Bronchial epithelial cell (primary cell): ENCODE data around the gene CKB. TPM values are rescaled to one million over a fixed set of nuclear protein-coding genes. Genes with fewer than 3 reads are reported as not detected.

Experiments used
- DNase-seq: peaks from one replicate; pipeline ENCODE4 v3.0.0-alpha.2; 2010; ENCODE audit warnings: low read depth
- FAIRE-seq: peaks from 2 replicates; lab custom pipeline; 2011; peaks lifted over from hg19 to GRCh38; lab: Jason Lieb, UNC
- H3K27me3 ChIP-seq: 2 replicates; pipeline ENCODE4 v1.5.1; 2011; ENCODE audit warnings: low read length; ENCODE audit not compliant: control insufficient read depth, insufficient read depth
- H3K36me3 ChIP-seq: 2 replicates; pipeline ENCODE4 v1.5.1; 2011; ENCODE audit warnings: low read length; ENCODE audit not compliant: control insufficient read depth, insufficient read depth
- H3K4me3 ChIP-seq: 2 replicates; pipeline ENCODE4 v1.5.1; 2011; ENCODE audit warnings: mild to moderate bottlenecking, low read depth, low read length, control low read depth
- CTCF ChIP-seq: IDR thresholded peaks from 2 replicates; pipeline ENCODE4 v1.5.1; 2011; ENCODE audit warnings: mild to moderate bottlenecking, moderate library complexity, low read length, control low read depth, inconsistent platforms; ENCODE audit not compliant: insufficient read depth, severe bottlenecking
- total RNA-seq: library from RNA; depleted of rRNA; stranded (reverse); fragments of >200 nt; gene quantifications from 2 replicates; pipeline ENCODE4 v1.2.1, GENCODE V29; 2014

The CKB gene
- total RNA-seq, 1 donor from 2014 or later = 31.3 TPM

- DNase-seq = no peak
- no peak for FAIRE-seq
Measured at GRCh38 chr14:103510724-103511693, 11.6 kb downstream of the CKB start.

DNA sequence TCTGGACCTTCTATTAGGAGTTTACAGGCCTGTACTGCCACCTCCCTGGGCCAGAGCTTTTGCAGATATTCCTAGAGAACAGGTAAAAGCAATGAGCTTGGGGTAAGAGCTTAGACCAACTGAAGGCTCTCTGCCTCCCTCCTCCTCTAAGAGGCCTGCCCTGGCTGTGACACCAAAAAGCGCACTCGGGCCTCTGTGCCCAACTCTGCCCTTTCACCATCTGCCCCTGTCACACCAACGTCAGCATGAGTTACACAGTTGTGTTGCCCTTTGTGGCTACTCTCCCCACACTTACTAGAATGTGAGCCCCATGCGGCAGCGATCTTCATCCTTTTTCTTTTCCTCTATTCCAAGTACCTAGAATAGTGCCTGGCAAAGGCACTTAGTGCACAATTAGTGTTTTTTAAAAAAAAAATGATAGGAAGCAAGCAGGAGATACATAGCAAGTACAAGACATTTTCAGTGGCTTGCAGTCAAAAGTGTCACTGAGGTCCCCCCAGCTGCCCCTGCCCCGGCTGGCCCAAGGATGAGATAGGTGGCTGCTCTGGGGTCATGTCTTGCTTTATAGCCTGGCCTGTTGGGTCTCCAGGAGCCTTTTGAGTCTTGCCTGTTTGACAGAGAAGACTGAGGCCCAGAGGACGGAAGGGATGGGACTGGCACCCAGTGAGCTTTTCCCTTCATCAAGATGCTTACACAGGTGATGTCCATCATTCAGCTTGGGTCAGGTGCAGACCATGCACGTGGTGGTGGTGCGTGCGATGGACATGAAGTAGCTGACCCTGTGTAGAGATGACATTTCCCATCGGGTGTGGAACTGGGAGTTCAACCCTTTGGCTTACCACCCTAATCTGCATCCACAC lies 12.5 kb downstream of the CKB start:
- no peaks in the 10 kb centered on the region for H3K27me3 ChIP-seq
- H3K4me3 ChIP-seq = no peak overlapping the region
- FAIRE-seq (no peak), DNase-seq (no peak)
- TF ChIP-seq CTCF = no peak
- peaks cover 6% of the 10 kb centered on the region for H3K36me3 ChIP-seq

More at GRCh38 chr14:103510724-103511693, 11.6 kb downstream of the CKB start:
- Histone ChIP-seq H3K36me3 (peaks cover 5% of the 10 kb centered on the region), H3K4me3 (no peak overlapping the region), H3K27me3 (no peaks in the 10 kb centered on the region)
- no peak for TF ChIP-seq CTCF

- no peak overlapping the region for H3K4me3 ChIP-seq
- DNase-seq (no peak), FAIRE-seq (peak; percentile 84)
- H3K36me3 ChIP-seq = peaks cover 12% of the 10 kb centered on the region
- TF ChIP-seq CTCF = no peak
- H3K27me3 ChIP-seq = no peaks in the 10 kb centered on the region
Measured at GRCh38 chr14:103508521-103509329, 13.9 kb downstream of the CKB start.

- Histone ChIP-seq H3K27me3 (no peaks in the 10 kb centered on the region), H3K36me3 (peaks cover 17% of the 10 kb centered on the region), H3K4me3 (no peak overlapping the region)
- DNase-seq (no peak), FAIRE-seq (no peak)
- no peak for TF ChIP-seq CTCF
Measured at GRCh38 chr14:103507751-103508150, 14.9 kb downstream of the CKB start.

DNA sequence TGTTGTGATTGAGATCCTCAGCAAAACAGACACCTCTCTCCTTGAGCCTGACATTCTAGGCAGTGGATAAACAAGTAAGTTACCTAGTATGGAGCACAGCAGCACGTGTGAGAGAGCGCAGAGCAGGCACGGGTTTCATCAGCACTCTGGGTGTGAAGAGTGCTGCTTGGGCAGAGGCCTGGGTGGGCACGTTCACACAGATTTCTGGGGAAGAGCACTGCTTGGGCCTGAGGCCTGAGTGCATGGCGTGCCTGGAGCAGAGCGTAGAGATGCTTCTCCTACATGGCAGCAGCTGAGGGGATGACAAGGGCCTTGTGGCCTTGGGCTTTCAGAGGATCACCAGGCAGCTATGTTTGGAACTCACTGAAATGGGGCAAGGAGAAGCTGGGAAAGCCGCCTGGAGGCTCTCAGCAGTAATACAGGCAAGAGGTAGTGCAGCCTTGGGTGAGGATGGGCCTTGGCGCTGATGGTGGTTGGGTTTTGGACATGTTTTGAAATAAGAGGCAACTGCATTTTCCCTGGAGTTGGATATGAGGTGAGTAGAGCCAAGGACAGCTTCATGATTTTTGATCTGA lies 17.6 kb downstream of the CKB start:
- peak; percentile 28 for FAIRE-seq

More for the DNA sequence above, 17.6 kb downstream of the CKB start:
- peaks cover 29% of the 10 kb centered on the region for H3K36me3 ChIP-seq
- no peak overlapping the region for H3K4me3 ChIP-seq
- no peak for DNase-seq
- TF ChIP-seq CTCF = peak; percentile 12
- H3K27me3 ChIP-seq = no peaks in the 10 kb centered on the region
